OCI-LY1 (cell line): ENCODE measurements around the gene NFIB.

Experiments used
- H2AFZ ChIP-seq: fragments of 200-600 bp; sonication (generic), shearing (Covaris generic); 2 replicates; pipeline ENCODE4 v1.6.0; 2014; ENCODE audit warnings: antibody characterized with exemption, mild to moderate bottlenecking, low read length
- H3F3A ChIP-seq: fragments of 200-600 bp; sonication (generic), shearing (Covaris generic); 2 replicates; pipeline ENCODE4 v1.6.0; 2014; ENCODE audit warnings: mild to moderate bottlenecking, antibody characterized with exemption, low read length, moderate library complexity; ENCODE audit not compliant: insufficient read depth
- H3K27ac ChIP-seq: fragments of 200-600 bp; sonication (generic); 2 replicates; pipeline ENCODE4 v1.5.1; 2014; ENCODE audit warnings: low read length, mixed run types, mild to moderate bottlenecking, low read depth; ENCODE audit not compliant: poor library complexity, severe bottlenecking
- H3K27me3 ChIP-seq: fragments of 200-600 bp; sonication (generic); 2 replicates; pipeline ENCODE4 v1.6.0; 2014; ENCODE audit warnings: antibody characterized with exemption, mild to moderate bottlenecking, low read length, moderate library complexity; ENCODE audit not compliant: insufficient read depth
- H3K36me3 ChIP-seq: fragments of 200-600 bp; sonication (generic); 2 replicates; pipeline ENCODE4 v1.6.1; 2014; ENCODE audit warnings: mild to moderate bottlenecking, antibody characterized with exemption, low read length, moderate library complexity, mixed read lengths; ENCODE audit not compliant: insufficient read depth
- H3K4me1 ChIP-seq: fragments of 200-600 bp; sonication (generic); 2 replicates; pipeline ENCODE4 v1.5.1; 2014; ENCODE audit warnings: mild to moderate bottlenecking, low read length, moderate library complexity; ENCODE audit not compliant: insufficient read depth, severe bottlenecking
- H3K4me2 ChIP-seq: fragments of 200-600 bp; sonication (generic), shearing (Covaris generic); 2 replicates; pipeline ENCODE4 v1.6.1; 2014; ENCODE audit warnings: low read length
- H3K4me3 ChIP-seq: fragments of 200-600 bp; sonication (generic); 2 replicates; pipeline ENCODE4 v1.5.1; 2014; ENCODE audit warnings: low read length, low read depth, mild to moderate bottlenecking, mixed read lengths; ENCODE audit not compliant: poor library complexity, severe bottlenecking
- H3K79me2 ChIP-seq: fragments of 200-600 bp; shearing (Covaris generic); 2 replicates; pipeline ENCODE4 v1.6.1; 2016; ENCODE audit warnings: mixed run types, low read length, mixed read lengths; ENCODE audit not compliant: insufficient read depth
- H3K9ac ChIP-seq: fragments of 200-600 bp; sonication (generic), shearing (Covaris generic); 2 replicates; pipeline ENCODE4 v1.6.1; 2014; ENCODE audit warnings: mild to moderate bottlenecking, low read length, mixed read lengths
- H3K9me2 ChIP-seq: fragments of 200-600 bp; sonication (generic), shearing (Covaris generic); 2 replicates; pipeline ENCODE4 v1.6.1; 2014; ENCODE audit warnings: low read depth, mild to moderate bottlenecking, low read length, mixed read lengths
- H3K9me3 ChIP-seq: fragments of 200-600 bp; shearing (Covaris generic); 2 replicates; pipeline ENCODE4 v1.6.1; 2014; ENCODE audit warnings: low read length, mixed read lengths
- H4K20me1 ChIP-seq: fragments of 200-600 bp; sonication (generic), shearing (Covaris generic); 2 replicates; pipeline ENCODE4 v1.6.0; 2016; ENCODE audit warnings: mild to moderate bottlenecking, low read length; ENCODE audit not compliant: insufficient read depth
- EZH2 ChIP-seq: fragments of 200-600 bp; sonication (generic), shearing (Covaris generic); IDR thresholded peaks from 2 replicates; pipeline ENCODE4 v1.8.0; 2017; ENCODE audit warnings: borderline replicate concordance, mixed run types, mild to moderate bottlenecking, antibody characterized with exemption, low read length, moderate library complexity, mixed read lengths
- TF ChIP-seq, protein P1 (sequence below): fragments of 200-600 bp; sonication (generic), shearing (Covaris generic); IDR thresholded peaks from 2 replicates; pipeline ENCODE4 v1.5.1; 2017; ENCODE audit warnings: mild to moderate bottlenecking, antibody characterized with exemption, low read length, moderate library complexity, mixed read lengths

The NFIB gene

GRCh38 chr9:14315875-14316601 is 2.1 kb upstream of the NFIB start:
- TF ChIP-seq, protein P1, sequence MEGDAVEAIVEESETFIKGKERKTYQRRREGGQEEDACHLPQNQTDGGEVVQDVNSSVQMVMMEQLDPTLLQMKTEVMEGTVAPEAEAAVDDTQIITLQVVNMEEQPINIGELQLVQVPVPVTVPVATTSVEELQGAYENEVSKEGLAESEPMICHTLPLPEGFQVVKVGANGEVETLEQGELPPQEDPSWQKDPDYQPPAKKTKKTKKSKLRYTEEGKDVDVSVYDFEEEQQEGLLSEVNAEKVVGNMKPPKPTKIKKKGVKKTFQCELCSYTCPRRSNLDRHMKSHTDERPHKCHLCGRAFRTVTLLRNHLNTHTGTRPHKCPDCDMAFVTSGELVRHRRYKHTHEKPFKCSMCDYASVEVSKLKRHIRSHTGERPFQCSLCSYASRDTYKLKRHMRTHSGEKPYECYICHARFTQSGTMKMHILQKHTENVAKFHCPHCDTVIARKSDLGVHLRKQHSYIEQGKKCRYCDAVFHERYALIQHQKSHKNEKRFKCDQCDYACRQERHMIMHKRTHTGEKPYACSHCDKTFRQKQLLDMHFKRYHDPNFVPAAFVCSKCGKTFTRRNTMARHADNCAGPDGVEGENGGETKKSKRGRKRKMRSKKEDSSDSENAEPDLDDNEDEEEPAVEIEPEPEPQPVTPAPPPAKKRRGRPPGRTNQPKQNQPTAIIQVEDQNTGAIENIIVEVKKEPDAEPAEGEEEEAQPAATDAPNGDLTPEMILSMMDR: no peak
- no peak for TF ChIP-seq EZH2
- Histone ChIP-seq H3K36me3 (no peaks in the 10 kb centered on the region), H3K9ac (peak overlapping the region; percentile 72), H3K9me3 (no peaks in the 10 kb centered on the region), H2AFZ (no peak overlapping the region), H3K4me3 (peak overlapping the region; percentile 68), H3F3A (no peaks in the 10 kb centered on the region), H3K9me2 (no peaks in the 10 kb centered on the region), H3K27me3 (no peaks in the 10 kb centered on the region), H3K4me1 (peaks cover 59% of the 10 kb centered on the region), H4K20me1 (no peaks in the 10 kb centered on the region), H3K27ac (peak overlapping the region; percentile 88), H3K79me2 (no peaks in the 10 kb centered on the region), H3K4me2 (peak overlapping the region; percentile 79)

DNA sequence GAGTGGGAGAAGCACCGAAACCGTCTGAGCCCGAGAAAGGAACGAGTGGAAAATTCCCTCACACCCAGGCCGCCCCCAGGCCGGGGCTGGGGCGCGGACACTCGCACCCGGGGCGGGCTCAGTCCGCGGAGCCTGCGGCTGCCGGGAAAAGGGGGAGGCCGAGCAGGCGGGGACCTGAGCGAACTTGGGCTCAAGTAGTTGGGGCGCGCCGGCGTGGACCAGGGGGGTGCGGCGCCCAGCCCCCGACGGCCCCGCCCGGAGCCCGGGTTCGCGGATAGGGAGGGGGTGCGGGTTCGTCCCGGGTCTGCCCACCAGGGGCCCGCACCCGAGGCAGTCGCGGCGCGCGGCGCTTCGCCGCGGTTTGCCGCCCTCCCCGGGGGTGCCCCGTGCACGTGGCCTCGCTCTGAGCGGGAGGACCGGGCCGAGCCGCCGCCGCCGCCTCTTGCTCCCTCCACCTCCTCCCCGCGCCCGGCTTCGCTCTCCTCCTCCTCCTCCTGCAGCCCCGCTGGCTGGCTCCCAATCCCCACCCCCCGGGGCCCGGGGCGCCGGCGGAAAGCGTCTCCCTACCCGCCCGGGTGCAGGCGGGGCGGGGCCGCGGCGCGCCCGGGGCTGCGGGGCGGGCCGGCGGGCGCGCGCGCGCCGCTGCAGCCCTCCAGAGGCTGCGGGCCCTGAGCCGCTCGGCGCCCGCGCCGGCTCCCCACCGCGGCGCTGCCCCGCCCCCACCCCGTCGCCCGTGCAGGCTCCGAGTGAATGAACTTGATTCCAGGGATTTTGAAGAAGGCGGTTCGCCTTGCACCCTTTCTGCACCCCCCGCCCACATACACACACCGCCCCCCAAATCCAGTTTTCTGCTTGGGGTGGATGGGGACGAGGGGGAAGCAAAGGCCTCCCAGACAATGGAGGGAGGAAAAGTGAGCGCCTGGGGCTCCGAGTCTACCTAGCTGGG is 1.3 kb upstream of the NFIB start:
- TF ChIP-seq EZH2: no peak
- TF ChIP-seq, protein P1: no peak
- H3F3A ChIP-seq: no peaks in the 10 kb centered on the region
- no peaks in the 10 kb centered on the region for H3K27me3 ChIP-seq
- peaks cover 56% of the 10 kb centered on the region for H3K4me1 ChIP-seq
- no peak overlapping the region for H2AFZ ChIP-seq
- no peaks in the 10 kb centered on the region for H3K9me2 ChIP-seq
- peak overlapping the region; percentile 68 for H3K4me3 ChIP-seq
- peak overlapping the region; percentile 79 for H3K4me2 ChIP-seq
- H3K27ac ChIP-seq: peak overlapping the region; percentile 88
- no peaks in the 10 kb centered on the region for H3K79me2 ChIP-seq
- H3K9ac ChIP-seq: peak overlapping the region; percentile 78
- H3K36me3 ChIP-seq: no peaks in the 10 kb centered on the region
- H4K20me1 ChIP-seq: no peaks in the 10 kb centered on the region
- H3K9me3 ChIP-seq: no peaks in the 10 kb centered on the region

DNA sequence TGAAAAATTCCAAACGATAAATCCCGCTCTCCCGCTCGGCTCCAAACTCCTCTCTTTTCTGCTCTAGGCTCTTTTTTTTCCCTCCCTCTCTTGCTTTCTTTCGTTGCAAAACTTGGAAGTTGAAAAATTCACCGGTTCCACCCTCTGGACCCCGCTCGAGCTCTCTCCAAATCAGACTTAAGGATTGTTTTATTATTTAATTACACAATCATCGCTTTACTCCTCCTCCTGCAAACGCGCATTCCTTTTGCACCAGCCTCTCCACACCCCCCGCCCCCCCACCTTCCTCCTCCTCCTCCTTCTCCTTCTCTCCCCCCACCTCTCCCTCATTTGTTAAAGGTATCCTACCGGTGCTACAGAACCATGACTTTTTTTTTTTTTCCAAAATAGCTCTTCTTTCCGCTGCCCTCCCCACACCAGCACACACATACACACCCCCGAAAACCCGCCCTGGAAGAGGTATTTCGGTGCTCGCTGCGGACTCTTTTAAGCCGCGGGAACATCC is 535 bp upstream of the NFIB start:
- no peak for TF ChIP-seq EZH2
- TF ChIP-seq, protein P1: no peak
- Histone ChIP-seq H3K36me3 (no peaks in the 10 kb centered on the region), H3K4me2 (peak overlapping the region; percentile 69), H3K9me2 (no peaks in the 10 kb centered on the region), H3K79me2 (no peaks in the 10 kb centered on the region), H3F3A (no peaks in the 10 kb centered on the region), H3K9me3 (no peaks in the 10 kb centered on the region), H4K20me1 (no peaks in the 10 kb centered on the region), H3K9ac (peak overlapping the region; percentile 78), H3K4me3 (peak overlapping the region; percentile 68), H2AFZ (no peak overlapping the region), H3K27ac (peak overlapping the region; percentile 42), H3K4me1 (peaks cover 52% of the 10 kb centered on the region), H3K27me3 (no peaks in the 10 kb centered on the region)
